Calu3 (cell line): ENCODE results near the gene CCDC91. TPM values are rescaled to one million over a fixed set of nuclear protein-coding genes. Genes with fewer than 3 reads are reported as not detected.

Experiments used
- BruUV-seq: library from RNA; stranded (reverse); fragments of 400-500 nt; replicated peaks from 2 replicates; lab custom pipeline; 2021; lab: Mats Ljungman, UMichigan
- CTCF ChIA-PET: fragments of 300-600 bp; sonication (Branson Sonifier 250); formaldehyde crosslinking; loops from one replicate; lab custom pipeline; 2022; ENCODE audit warnings: antibody characterized with exemption; lab: Charles Lee
- DNase-seq: peaks from one replicate; pipeline ENCODE4 v3.0.0; 2022
- H3K27ac Mint-ChIP-seq: one replicate; pipeline ENCODE4 v1.8.0; 2022; ENCODE audit warnings: mixed read lengths; ENCODE audit not compliant: unreplicated experiment
- H3K27me3 Mint-ChIP-seq: one replicate; pipeline ENCODE4 v1.8.0; 2022; ENCODE audit warnings: mixed read lengths; ENCODE audit not compliant: unreplicated experiment
- H3K36me3 Mint-ChIP-seq: one replicate; pipeline ENCODE4 v1.8.0; 2022; ENCODE audit warnings: mild to moderate bottlenecking, moderate library complexity, mixed read lengths; ENCODE audit not compliant: insufficient read depth, unreplicated experiment
- H3K4me1 Mint-ChIP-seq: one replicate; pipeline ENCODE4 v1.8.0; 2022; ENCODE audit warnings: mild to moderate bottlenecking, low read depth, mixed read lengths; ENCODE audit not compliant: unreplicated experiment
- H3K4me3 Mint-ChIP-seq: one replicate; pipeline ENCODE4 v1.8.0; 2022; ENCODE audit warnings: mild to moderate bottlenecking, low read depth, moderate library complexity, mixed read lengths; ENCODE audit not compliant: unreplicated experiment
- H3K9me3 Mint-ChIP-seq: one replicate; pipeline ENCODE4 v1.8.0; 2022; ENCODE audit warnings: low read depth, mixed read lengths; ENCODE audit not compliant: unreplicated experiment
- intact Hi-C: fragments of 100-400 bp; cut with micrococcal nuclease; formaldehyde crosslinking; loops from one replicate; pipeline ENCODE4 v1.10.0; 2022; ENCODE audit not compliant: unreplicated experiment
- total RNA-seq: library from RNA; stranded (reverse); gene quantifications from 2 replicates; pipeline ENCODE4 v1.2.3, GENCODE V29; 2022
- TF ChIP-seq, protein P1 (sequence below): fragments of 200-600 bp; IDR thresholded peaks from one replicate; pipeline ENCODE4 v1.8.0; 2022; ENCODE audit warnings: antibody characterized with exemption; ENCODE audit not compliant: unreplicated experiment

CCDC91 gene
- total RNA-seq, 1 experiment from 2014 or later = 25.6 TPM

DNA sequence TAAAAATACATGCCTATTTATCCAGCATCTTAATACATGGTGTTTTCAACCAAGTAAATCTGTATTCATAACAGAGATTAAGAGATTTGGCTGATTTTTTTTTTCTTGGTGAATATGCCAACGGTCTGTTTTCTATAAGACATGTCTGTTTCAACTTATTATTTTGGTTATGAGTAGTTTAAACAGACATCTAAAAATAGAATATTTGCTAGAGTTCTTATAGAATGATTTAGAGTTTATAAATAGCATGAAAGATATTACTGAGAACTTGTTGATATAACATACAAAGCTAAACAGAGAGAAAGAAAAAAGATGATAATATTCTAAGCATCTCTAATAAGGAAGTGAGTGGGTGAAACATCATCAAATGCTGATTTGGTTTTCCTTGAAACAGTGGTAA lies 199.9 kb downstream of the CCDC91 start:
- intact Hi-C loops = no loop called here
- CTCF ChIA-PET = no interaction called here
- Mint-ChIP-seq H3K4me3 (no peak overlapping the region), H3K27me3 (no peaks in the 10 kb centered on the region), H3K27ac (no peak overlapping the region), H3K36me3 (no peaks in the 10 kb centered on the region), H3K4me1 (no peaks in the 10 kb centered on the region), H3K9me3 (no peaks in the 10 kb centered on the region)
- TF ChIP-seq, protein P1, sequence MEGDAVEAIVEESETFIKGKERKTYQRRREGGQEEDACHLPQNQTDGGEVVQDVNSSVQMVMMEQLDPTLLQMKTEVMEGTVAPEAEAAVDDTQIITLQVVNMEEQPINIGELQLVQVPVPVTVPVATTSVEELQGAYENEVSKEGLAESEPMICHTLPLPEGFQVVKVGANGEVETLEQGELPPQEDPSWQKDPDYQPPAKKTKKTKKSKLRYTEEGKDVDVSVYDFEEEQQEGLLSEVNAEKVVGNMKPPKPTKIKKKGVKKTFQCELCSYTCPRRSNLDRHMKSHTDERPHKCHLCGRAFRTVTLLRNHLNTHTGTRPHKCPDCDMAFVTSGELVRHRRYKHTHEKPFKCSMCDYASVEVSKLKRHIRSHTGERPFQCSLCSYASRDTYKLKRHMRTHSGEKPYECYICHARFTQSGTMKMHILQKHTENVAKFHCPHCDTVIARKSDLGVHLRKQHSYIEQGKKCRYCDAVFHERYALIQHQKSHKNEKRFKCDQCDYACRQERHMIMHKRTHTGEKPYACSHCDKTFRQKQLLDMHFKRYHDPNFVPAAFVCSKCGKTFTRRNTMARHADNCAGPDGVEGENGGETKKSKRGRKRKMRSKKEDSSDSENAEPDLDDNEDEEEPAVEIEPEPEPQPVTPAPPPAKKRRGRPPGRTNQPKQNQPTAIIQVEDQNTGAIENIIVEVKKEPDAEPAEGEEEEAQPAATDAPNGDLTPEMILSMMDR = no peak
- DNase-seq = no peak
- no TSS peak for BruUV-seq

DNA sequence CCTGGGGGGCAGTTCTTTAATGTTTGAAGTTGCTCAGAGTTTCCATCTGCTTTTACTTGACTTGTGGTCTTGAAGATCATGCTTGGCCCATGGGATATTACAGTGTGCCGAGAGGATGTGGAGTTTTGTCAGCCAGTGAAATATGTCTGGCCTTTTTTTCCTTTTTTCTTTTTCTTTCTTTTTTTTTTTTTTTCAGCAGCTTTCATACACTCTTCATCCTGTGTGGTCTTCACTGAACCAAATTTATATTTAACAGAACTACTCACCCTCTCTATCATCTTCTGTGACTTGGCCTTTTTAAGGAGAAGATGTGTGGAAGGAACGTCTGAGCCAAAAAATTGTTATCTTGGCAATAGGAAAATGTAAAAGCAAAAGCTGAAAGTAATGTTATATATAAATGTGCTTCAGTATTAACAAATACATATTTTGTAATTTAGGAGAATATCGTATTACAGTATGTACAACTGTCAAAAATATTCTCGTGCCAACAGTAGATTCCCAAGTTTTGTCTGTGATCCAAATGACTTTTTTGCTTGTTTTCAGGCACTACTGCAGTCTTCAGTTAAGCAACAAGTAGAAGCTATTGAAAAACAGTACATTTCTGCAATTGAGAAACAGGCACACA lies 200.6 kb downstream of the CCDC91 start:
- no peak for DNase-seq
- Mint-ChIP-seq H3K36me3 (no peaks in the 10 kb centered on the region), H3K4me1 (no peaks in the 10 kb centered on the region), H3K27ac (no peak overlapping the region), H3K9me3 (no peaks in the 10 kb centered on the region), H3K27me3 (no peaks in the 10 kb centered on the region), H3K4me3 (no peak overlapping the region)
- intact Hi-C loops = no loop called here
- BruUV-seq = no TSS peak
- TF ChIP-seq, protein P1 = no peak
- CTCF ChIA-PET = no interaction called here

DNA sequence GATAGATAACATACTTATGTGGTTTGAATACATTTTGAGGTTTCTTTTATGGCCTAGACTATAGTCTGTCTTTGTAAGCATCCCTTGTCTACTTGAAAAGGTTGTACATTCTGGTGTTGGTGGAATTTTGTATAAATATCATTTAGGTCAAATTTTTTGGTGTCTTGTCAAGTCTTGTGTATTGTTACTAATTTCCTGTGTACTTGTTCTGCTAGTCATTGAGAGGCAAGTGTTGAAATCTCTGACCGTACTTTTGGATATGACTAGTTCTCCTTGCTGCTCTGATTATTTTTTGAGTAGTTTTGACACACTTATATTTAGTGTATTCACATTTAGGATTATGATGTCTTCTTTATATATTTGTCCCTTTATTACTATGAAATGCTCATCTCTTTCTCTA lies 219.6 kb downstream of the CCDC91 start:
- intact Hi-C loops = no loop called here
- TF ChIP-seq, protein P1 = no peak
- Mint-ChIP-seq H3K36me3 (no peaks in the 10 kb centered on the region), H3K27ac (no peak overlapping the region), H3K4me1 (no peaks in the 10 kb centered on the region), H3K27me3 (no peaks in the 10 kb centered on the region), H3K9me3 (no peaks in the 10 kb centered on the region), H3K4me3 (no peak overlapping the region)
- no TSS peak for BruUV-seq
- DNase-seq = no peak
- CTCF ChIA-PET = no interaction called here

DNA sequence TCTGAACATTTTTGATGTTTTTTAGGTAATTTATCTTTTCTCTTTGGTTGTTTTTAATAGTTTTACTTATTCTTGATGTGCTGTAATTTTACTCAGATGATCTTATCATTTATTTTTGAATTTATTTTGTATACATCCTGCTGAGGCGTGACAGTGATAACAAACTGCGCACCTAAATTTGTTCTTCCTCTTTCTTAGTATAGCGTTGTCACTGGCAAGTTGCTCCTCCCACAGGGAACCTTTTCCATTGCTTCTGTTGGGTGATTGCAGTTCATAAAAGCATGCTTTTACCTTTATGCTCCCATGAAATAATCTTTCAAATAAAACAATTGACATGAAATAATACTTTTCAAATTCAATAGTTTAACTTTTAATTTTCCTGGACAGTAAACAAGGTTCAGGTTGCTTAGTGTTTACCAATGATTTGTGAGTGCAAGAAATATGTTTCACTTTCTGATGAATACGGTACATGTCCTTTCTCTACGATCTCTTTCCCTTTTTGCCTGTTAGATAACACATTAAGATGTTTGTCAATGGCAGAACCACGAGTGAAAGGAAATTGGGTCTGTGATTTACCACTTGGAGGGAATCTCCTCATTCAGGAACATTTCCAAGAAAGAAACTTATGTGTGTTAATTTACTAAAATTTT lies 223.3 kb downstream of the CCDC91 start:
- Mint-ChIP-seq H3K27ac (no peak overlapping the region), H3K4me1 (no peaks in the 10 kb centered on the region), H3K27me3 (no peaks in the 10 kb centered on the region), H3K9me3 (no peaks in the 10 kb centered on the region), H3K4me3 (no peak overlapping the region), H3K36me3 (no peaks in the 10 kb centered on the region)
- CTCF ChIA-PET = no interaction called here
- intact Hi-C loops = no loop called here
- no TSS peak for BruUV-seq
- no peak for DNase-seq
- TF ChIP-seq, protein P1 = no peak
